ENCODE results near the gene DLG3.

The DLG3 gene

DNA sequence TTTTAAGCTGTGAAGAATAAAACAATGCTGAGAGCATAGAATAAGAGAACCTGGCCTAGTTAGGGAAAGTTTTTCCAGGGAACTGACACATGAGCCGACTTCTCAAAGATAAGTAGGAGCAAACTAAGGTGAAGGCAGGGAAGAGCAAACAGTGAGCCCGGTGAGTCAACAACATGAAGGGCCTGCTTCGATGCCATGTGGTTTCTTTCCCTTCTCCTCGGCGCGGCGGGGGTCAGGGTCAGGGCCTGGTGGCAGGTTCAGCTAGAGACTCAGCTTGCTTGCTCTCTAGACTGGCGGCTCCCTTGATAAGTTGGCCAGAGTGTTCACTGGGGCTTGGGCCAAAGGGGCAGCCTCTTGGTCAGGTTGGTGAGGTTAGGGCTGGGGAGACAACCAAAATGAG is 81.1 kb downstream of the DLG3 start:
- no peak overlapping the region for H3K4me3 ChIP-seq (ENCODE audit: low read depth, low read length)
- H3K4me1 ChIP-seq (ENCODE audit: control insufficient read depth, insufficient read depth, low read length): no peaks in the 10 kb centered on the region
- no peak overlapping the region for H3K9ac ChIP-seq (ENCODE audit: low read length)
- peaks cover 24% of the 10 kb centered on the region for H3K9me3 ChIP-seq (ENCODE audit: control insufficient read depth, insufficient read depth, low read depth, low read length)
- no peak overlapping the region for H3K27ac ChIP-seq (ENCODE audit: low read depth, low read length)
- no peaks in the 10 kb centered on the region for H3K27me3 ChIP-seq (ENCODE audit: control insufficient read depth, insufficient read depth, low read length)
- no peaks in the 10 kb centered on the region for H3K36me3 ChIP-seq (ENCODE audit: control insufficient read depth, insufficient read depth, low read length)

DNA sequence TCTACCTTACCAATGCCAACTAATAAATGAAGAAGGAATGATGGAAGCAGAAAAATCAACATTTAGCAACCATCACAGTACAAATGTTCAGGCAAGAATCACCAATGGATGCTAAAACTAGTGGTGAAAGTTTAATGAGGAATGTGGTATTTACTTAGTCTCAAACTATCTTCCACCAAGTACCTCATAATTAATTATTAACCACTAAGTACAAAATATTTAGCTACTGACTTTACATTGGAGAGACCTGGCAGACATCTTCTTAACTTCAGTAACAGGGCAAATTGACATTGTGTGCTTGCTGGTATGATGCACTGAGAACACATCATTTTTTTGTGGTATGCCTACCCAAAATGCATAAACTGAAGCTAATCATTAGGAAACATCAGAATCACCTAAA is 82.4 kb downstream of the DLG3 start:
- peaks cover 13% of the 10 kb centered on the region for H3K9me3 ChIP-seq (ENCODE audit: control insufficient read depth, insufficient read depth, low read depth, low read length)
- no peaks in the 10 kb centered on the region for H3K27me3 ChIP-seq (ENCODE audit: control insufficient read depth, insufficient read depth, low read length)
- no peak overlapping the region for H3K9ac ChIP-seq (ENCODE audit: low read length)
- H3K4me1 ChIP-seq (ENCODE audit: control insufficient read depth, insufficient read depth, low read length): no peaks in the 10 kb centered on the region
- no peaks in the 10 kb centered on the region for H3K36me3 ChIP-seq (ENCODE audit: control insufficient read depth, insufficient read depth, low read length)
- no peak overlapping the region for H3K27ac ChIP-seq (ENCODE audit: low read depth, low read length)
- H3K4me3 ChIP-seq (ENCODE audit: low read depth, low read length): no peak overlapping the region

- H3K27me3 ChIP-seq (ENCODE audit: control insufficient read depth, insufficient read depth, low read length): no peaks in the 10 kb centered on the region
- H3K4me3 ChIP-seq (ENCODE audit: low read depth, low read length): no peak overlapping the region
- no peaks in the 10 kb centered on the region for H3K36me3 ChIP-seq (ENCODE audit: control insufficient read depth, insufficient read depth, low read length)
- H3K4me1 ChIP-seq (ENCODE audit: control insufficient read depth, insufficient read depth, low read length): no peaks in the 10 kb centered on the region
- no peak overlapping the region for H3K27ac ChIP-seq (ENCODE audit: low read depth, low read length)
- peaks cover 9% of the 10 kb centered on the region; the same call in 1 of the 2 replicates for H3K9me3 ChIP-seq (ENCODE audit: control insufficient read depth, insufficient read depth, low read depth, low read length)
- no peak overlapping the region for H3K9ac ChIP-seq (ENCODE audit: low read length)
Measured at GRCh38 chrX:70527610-70528345, 83.1 kb downstream of the DLG3 start.

DNA sequence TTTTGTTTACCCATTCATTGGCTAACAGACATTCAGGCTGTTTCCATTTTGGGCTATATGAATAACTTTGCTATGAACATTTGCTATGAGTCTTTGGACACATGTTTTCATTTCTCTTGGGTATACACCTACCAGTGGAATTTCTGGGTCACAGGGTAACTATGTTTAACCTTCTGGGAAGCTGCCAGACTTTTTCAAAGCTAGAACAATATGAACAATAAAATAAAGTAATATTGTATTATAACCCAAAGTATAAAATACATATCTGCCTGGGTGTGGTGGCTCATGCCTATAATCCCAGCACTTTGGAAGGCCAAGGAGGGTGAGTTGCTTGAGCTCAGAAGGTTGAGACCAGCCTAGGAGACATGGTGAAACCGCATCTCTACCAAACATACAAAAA is 90.6 kb downstream of the DLG3 start:
- Histone ChIP-seq H3K36me3 (ENCODE audit: control insufficient read depth, insufficient read depth, low read length) (no peaks in the 10 kb centered on the region), H3K4me3 (ENCODE audit: low read depth, low read length) (no peak overlapping the region), H3K9me3 (ENCODE audit: control insufficient read depth, insufficient read depth, low read depth, low read length) (peaks cover 5% of the 10 kb centered on the region; the same call in 1 of the 2 replicates), H3K9ac (ENCODE audit: low read length) (no peak overlapping the region), H3K27ac (ENCODE audit: low read depth, low read length) (no peak overlapping the region), H3K4me1 (ENCODE audit: control insufficient read depth, insufficient read depth, low read length) (no peaks in the 10 kb centered on the region), H3K27me3 (ENCODE audit: control insufficient read depth, insufficient read depth, low read length) (no peaks in the 10 kb centered on the region)

DNA sequence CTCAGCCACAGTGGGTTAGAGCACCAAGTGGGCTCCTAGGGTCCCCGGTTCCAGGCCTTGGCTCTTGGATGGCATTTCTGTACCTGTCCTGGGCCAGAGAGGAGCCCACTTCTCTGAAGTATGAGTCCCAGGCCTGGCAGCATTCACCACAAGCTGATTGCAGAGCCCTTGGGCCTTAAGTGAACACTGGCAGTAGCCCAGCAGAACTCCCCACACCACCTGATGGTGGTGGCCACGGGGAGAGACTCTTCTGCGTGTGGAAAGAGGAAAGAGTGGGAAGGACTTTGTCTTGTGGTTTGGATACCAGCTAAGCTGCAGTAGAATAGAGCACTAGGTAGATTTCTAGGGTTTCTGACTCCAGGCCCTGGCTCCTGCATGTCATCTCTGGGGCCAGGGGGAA is 104.8 kb downstream of the DLG3 start:
- no peaks in the 10 kb centered on the region for H3K4me1 ChIP-seq (ENCODE audit: control insufficient read depth, insufficient read depth, low read length)
- H3K27ac ChIP-seq (ENCODE audit: low read depth, low read length): no peak overlapping the region
- H3K9me3 ChIP-seq (ENCODE audit: control insufficient read depth, insufficient read depth, low read depth, low read length): peaks cover 5% of the 10 kb centered on the region; the same call in 1 of the 2 replicates
- no peak overlapping the region for H3K4me3 ChIP-seq (ENCODE audit: low read depth, low read length)
- no peak overlapping the region for H3K9ac ChIP-seq (ENCODE audit: low read length)
- H3K27me3 ChIP-seq (ENCODE audit: control insufficient read depth, insufficient read depth, low read length): no peaks in the 10 kb centered on the region
- no peaks in the 10 kb centered on the region for H3K36me3 ChIP-seq (ENCODE audit: control insufficient read depth, insufficient read depth, low read length)

- no peaks in the 10 kb centered on the region for H3K27me3 ChIP-seq (ENCODE audit: control insufficient read depth, insufficient read depth, low read length)
- peaks cover 5% of the 10 kb centered on the region; the same call in 1 of the 2 replicates for H3K9me3 ChIP-seq (ENCODE audit: control insufficient read depth, insufficient read depth, low read depth, low read length)
- H3K9ac ChIP-seq (ENCODE audit: low read length): no peak overlapping the region
- no peaks in the 10 kb centered on the region for H3K4me1 ChIP-seq (ENCODE audit: control insufficient read depth, insufficient read depth, low read length)
- no peak overlapping the region for H3K27ac ChIP-seq (ENCODE audit: low read depth, low read length)
- H3K4me3 ChIP-seq (ENCODE audit: low read depth, low read length): no peak overlapping the region
- H3K36me3 ChIP-seq (ENCODE audit: control insufficient read depth, insufficient read depth, low read length): no peaks in the 10 kb centered on the region
Measured at GRCh38 chrX:70552130-70552704, 107.6 kb downstream of the DLG3 start.

DNA sequence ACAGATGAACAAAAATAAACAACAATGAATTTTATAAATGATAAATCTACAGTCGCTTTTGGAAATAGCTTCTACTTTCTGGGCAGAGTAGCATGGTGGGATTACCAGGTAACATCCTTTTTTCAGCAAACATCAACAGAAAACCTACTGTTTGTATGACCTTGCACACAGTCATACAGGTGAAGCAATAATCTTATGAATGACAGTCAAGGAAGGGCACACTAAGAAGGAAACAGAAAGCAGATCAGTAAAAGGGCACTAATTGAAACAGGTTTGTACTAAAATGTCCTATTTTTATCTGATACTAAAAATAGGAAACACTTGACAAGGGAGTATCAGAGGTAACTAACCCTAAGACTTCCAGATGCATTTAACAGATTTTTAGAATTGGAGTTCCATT is 108.9 kb downstream of the DLG3 start:
- Histone ChIP-seq H3K9me3 (ENCODE audit: control insufficient read depth, insufficient read depth, low read depth, low read length) (peaks cover 5% of the 10 kb centered on the region; the same call in 1 of the 2 replicates), H3K4me1 (ENCODE audit: control insufficient read depth, insufficient read depth, low read length) (no peaks in the 10 kb centered on the region), H3K27ac (ENCODE audit: low read depth, low read length) (no peak overlapping the region), H3K36me3 (ENCODE audit: control insufficient read depth, insufficient read depth, low read length) (no peaks in the 10 kb centered on the region), H3K9ac (ENCODE audit: low read length) (no peak overlapping the region), H3K4me3 (ENCODE audit: low read depth, low read length) (no peak overlapping the region), H3K27me3 (ENCODE audit: control insufficient read depth, insufficient read depth, low read length) (no peaks in the 10 kb centered on the region)

- Histone ChIP-seq H3K9me3 (ENCODE audit: control insufficient read depth, insufficient read depth, low read depth, low read length) (peaks cover 6% of the 10 kb centered on the region; the same call in 1 of the 2 replicates), H3K36me3 (ENCODE audit: control insufficient read depth, insufficient read depth, low read length) (no peaks in the 10 kb centered on the region), H3K4me3 (ENCODE audit: low read depth, low read length) (no peak overlapping the region), H3K27me3 (ENCODE audit: control insufficient read depth, insufficient read depth, low read length) (no peaks in the 10 kb centered on the region), H3K27ac (ENCODE audit: low read depth, low read length) (no peak overlapping the region), H3K4me1 (ENCODE audit: control insufficient read depth, insufficient read depth, low read length) (no peaks in the 10 kb centered on the region), H3K9ac (ENCODE audit: low read length) (no peak overlapping the region)
Measured at GRCh38 chrX:70554081-70554480, 109.4 kb downstream of the DLG3 start.

DNA sequence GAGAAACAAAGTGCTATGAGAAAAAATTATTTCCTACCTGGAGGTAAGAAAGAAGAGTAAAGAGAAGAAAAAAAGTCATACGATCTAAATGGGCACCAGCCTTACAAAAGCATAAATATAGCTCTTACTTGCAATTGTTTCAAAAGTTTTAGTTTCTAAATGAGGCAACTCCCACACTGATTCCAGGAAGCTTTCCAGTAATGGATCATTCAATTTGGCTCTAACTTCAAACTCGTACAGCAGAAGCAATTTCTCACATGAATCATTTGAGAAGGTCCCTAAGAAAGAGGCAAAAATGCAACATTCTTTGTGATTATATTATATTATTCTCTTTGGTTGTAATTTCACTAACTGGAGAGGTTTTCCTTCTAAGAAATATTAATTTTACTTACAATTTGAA is 109.9 kb downstream of the DLG3 start:
- Histone ChIP-seq H3K4me1 (ENCODE audit: control insufficient read depth, insufficient read depth, low read length) (no peaks in the 10 kb centered on the region), H3K27me3 (ENCODE audit: control insufficient read depth, insufficient read depth, low read length) (no peaks in the 10 kb centered on the region), H3K9ac (ENCODE audit: low read length) (no peak overlapping the region), H3K4me3 (ENCODE audit: low read depth, low read length) (no peak overlapping the region), H3K27ac (ENCODE audit: low read depth, low read length) (no peak overlapping the region), H3K9me3 (ENCODE audit: control insufficient read depth, insufficient read depth, low read depth, low read length) (peaks cover 8% of the 10 kb centered on the region), H3K36me3 (ENCODE audit: control insufficient read depth, insufficient read depth, low read length) (no peaks in the 10 kb centered on the region)

DNA sequence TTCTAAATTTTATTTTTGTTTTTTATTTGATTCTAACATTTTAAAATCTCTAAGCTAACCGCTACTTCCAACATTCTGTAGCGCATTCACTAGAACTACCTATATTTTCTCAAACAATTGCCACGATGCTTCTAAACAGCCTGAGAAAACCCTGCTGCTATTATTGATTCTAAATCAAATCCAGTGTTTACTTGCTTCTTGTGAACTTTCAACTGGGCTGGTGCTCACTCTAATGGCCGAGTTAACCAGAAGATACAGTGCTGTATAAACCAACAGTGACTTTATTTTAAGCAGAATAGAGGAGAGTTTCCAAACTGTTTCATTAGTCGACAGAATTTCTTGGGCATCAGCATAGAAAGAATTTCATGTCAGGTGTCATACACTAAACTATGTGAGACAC is 110.3 kb downstream of the DLG3 start:
- peaks cover 12% of the 10 kb centered on the region for H3K9me3 ChIP-seq (ENCODE audit: control insufficient read depth, insufficient read depth, low read depth, low read length)
- H3K36me3 ChIP-seq (ENCODE audit: control insufficient read depth, insufficient read depth, low read length): no peaks in the 10 kb centered on the region
- no peak overlapping the region for H3K27ac ChIP-seq (ENCODE audit: low read depth, low read length)
- H3K27me3 ChIP-seq (ENCODE audit: control insufficient read depth, insufficient read depth, low read length): no peaks in the 10 kb centered on the region
- H3K4me1 ChIP-seq (ENCODE audit: control insufficient read depth, insufficient read depth, low read length): no peaks in the 10 kb centered on the region
- H3K4me3 ChIP-seq (ENCODE audit: low read depth, low read length): no peak overlapping the region
- no peak overlapping the region for H3K9ac ChIP-seq (ENCODE audit: low read length)
